ES-I3 (cell line): ENCODE results near the gene CFD.
A peak's percentile ranks its signal among the peaks of the same experiment; 100 is the strongest.

Experiments used
- H3K36me3 ChIP-seq: 2 replicates; pipeline ENCODE4 v1.6.1; 2013; ENCODE audit warnings: mild to moderate bottlenecking, low read length, control low read depth, moderate library complexity; ENCODE audit not compliant: insufficient read depth
- H3K4me1 ChIP-seq: 2 replicates; pipeline ENCODE4 v1.6.1; 2013; ENCODE audit warnings: mild to moderate bottlenecking, control low read depth, low read length; ENCODE audit not compliant: insufficient read depth
- H3K9ac ChIP-seq: 2 replicates; pipeline ENCODE4 v1.6.1; 2013; ENCODE audit warnings: low read depth, mild to moderate bottlenecking, low read length, moderate library complexity
- H3K9me3 ChIP-seq: 2 replicates; pipeline ENCODE4 v1.6.1; 2013; ENCODE audit warnings: mild to moderate bottlenecking, low read length, moderate library complexity; ENCODE audit not compliant: control insufficient read depth, insufficient read depth

The CFD gene

GRCh38 chr19:903266-903797, 43.9 kb downstream of the CFD start:
- Histone ChIP-seq H3K9me3 (no peaks in the 10 kb centered on the region), H3K9ac (no peak overlapping the region), H3K36me3 (no peaks in the 10 kb centered on the region), H3K4me1 (no peaks in the 10 kb centered on the region; the same call in 1 of the 2 replicates)

- Histone ChIP-seq H3K9me3 (no peaks in the 10 kb centered on the region), H3K4me1 (peaks cover 5% of the 10 kb centered on the region; the same call in 1 of the 2 replicates), H3K9ac (no peak overlapping the region), H3K36me3 (no peaks in the 10 kb centered on the region)
Measured at GRCh38 chr19:904545-904944, 45.1 kb downstream of the CFD start.

GRCh38 chr19:906480-906879, 47.0 kb downstream of the CFD start:
- no peaks in the 10 kb centered on the region for H3K36me3 ChIP-seq
- H3K9me3 ChIP-seq = no peaks in the 10 kb centered on the region
- no peak overlapping the region for H3K9ac ChIP-seq
- H3K4me1 ChIP-seq = peaks cover 5% of the 10 kb centered on the region; the same call in 1 of the 2 replicates

GRCh38 chr19:907183-907853, 47.9 kb downstream of the CFD start:
- no peak overlapping the region for H3K9ac ChIP-seq
- H3K9me3 ChIP-seq = no peaks in the 10 kb centered on the region
- no peaks in the 10 kb centered on the region for H3K36me3 ChIP-seq
- peaks cover 5% of the 10 kb centered on the region; the same call in 1 of the 2 replicates for H3K4me1 ChIP-seq

- Histone ChIP-seq H3K9me3 (no peaks in the 10 kb centered on the region), H3K9ac (peak overlapping the region; percentile 44; the same call in 1 of the 2 replicates), H3K36me3 (no peaks in the 10 kb centered on the region), H3K4me1 (peaks cover 5% of the 10 kb centered on the region; the same call in 1 of the 2 replicates)
Measured at GRCh38 chr19:911197-912033, 52.0 kb downstream of the CFD start.

GRCh38 chr19:912181-913079, 53.0 kb downstream of the CFD start:
- Histone ChIP-seq H3K36me3 (no peaks in the 10 kb centered on the region), H3K9me3 (no peaks in the 10 kb centered on the region), H3K9ac (peak overlapping the region; percentile 72; the same call in 1 of the 2 replicates), H3K4me1 (peaks cover 5% of the 10 kb centered on the region; the same call in 1 of the 2 replicates)
